Brain microvascular endothelial cell (primary cell): Measurements from ENCODE around the gene LDOC1.
"Not testable (repeated sequence)": the region's sequence is repeated elsewhere in the genome, so short reads cannot be mapped to it uniquely, and the experiment has no call there.

Experiments used
- DNase-seq: peaks from one replicate; pipeline ENCODE4 v3.0.0-alpha.2; 2020
- H3K27ac ChIP-seq: fragments of 250-450 bp; sonication (Bioruptor Pico); 2 replicates; pipeline ENCODE4 v1.5.1; 2020; ENCODE audit warnings: mild to moderate bottlenecking, moderate library complexity
- H3K27me3 ChIP-seq: fragments of 250-450 bp; sonication (Bioruptor Pico); replicated peaks from 2 replicates; pipeline ENCODE4 v1.5.1; 2020; ENCODE audit warnings: mild to moderate bottlenecking
- H3K36me3 ChIP-seq: fragments of 250-450 bp; sonication (Bioruptor Pico); replicated peaks from 2 replicates; pipeline ENCODE4 v1.5.1; 2020; ENCODE audit warnings: mild to moderate bottlenecking
- H3K4me3 ChIP-seq: 2 replicates; pipeline ENCODE4 v1.5.1; 2011; ENCODE audit warnings: low read depth, mild to moderate bottlenecking, control low read depth, low read length, moderate library complexity
- CTCF ChIP-seq: IDR thresholded peaks from 2 replicates; pipeline ENCODE4 v1.5.1; 2011; ENCODE audit warnings: low read depth, mild to moderate bottlenecking, moderate library complexity, low read length, control low read depth, inconsistent platforms; ENCODE audit errors: missing control alignments
- in situ Hi-C: cut with HindIII; loops from 2 replicates; pipeline ENCODE4 v1.10.0; 2017; ENCODE audit warnings: low sequenced_read_pairs, low pct_ligation_motif_present

LDOC1 gene

GRCh38 chrX:141185366-141185765, 8.4 kb upstream of the LDOC1 start:
- H3K27ac ChIP-seq: no peak overlapping the region
- TF ChIP-seq CTCF: no peak
- H3K36me3 ChIP-seq: no peaks in the 10 kb centered on the region
- H3K27me3 ChIP-seq: no peaks in the 10 kb centered on the region
- DNase-seq: no peak
- H3K4me3 ChIP-seq: no peak overlapping the region
- in situ Hi-C loops: no loop called here

GRCh38 chrX:141183000-141183399, 6.1 kb upstream of the LDOC1 start:
- no peak for TF ChIP-seq CTCF
- no peak overlapping the region for H3K4me3 ChIP-seq
- no peaks in the 10 kb centered on the region for H3K36me3 ChIP-seq
- H3K27me3 ChIP-seq: no peaks in the 10 kb centered on the region
- in situ Hi-C loops: no loop called here
- no peak for DNase-seq
- H3K27ac ChIP-seq: no peak overlapping the region

- Histone ChIP-seq H3K27ac (no peak overlapping the region), H3K36me3 (no peaks in the 10 kb centered on the region), H3K27me3 (no peaks in the 10 kb centered on the region), H3K4me3 (no peak overlapping the region)
- in situ Hi-C loops: no loop called here
- no peak for TF ChIP-seq CTCF
- no peak for DNase-seq
Measured at GRCh38 chrX:141180851-141181250, 3.9 kb upstream of the LDOC1 start.

- TF ChIP-seq CTCF: no peak
- no peak for DNase-seq
- in situ Hi-C loops: no loop called here
- Histone ChIP-seq H3K27me3 (no peaks in the 10 kb centered on the region), H3K4me3 (peak overlapping the region; percentile 68), H3K27ac (no peak overlapping the region), H3K36me3 (no peaks in the 10 kb centered on the region)
Measured at GRCh38 chrX:141175786-141176185, 1.1 kb downstream of the LDOC1 start.

- in situ Hi-C loops: no loop called here
- TF ChIP-seq CTCF: no peak
- Histone ChIP-seq H3K36me3 (no peaks in the 10 kb centered on the region), H3K27me3 (no peaks in the 10 kb centered on the region), H3K4me3 (no peak overlapping the region), H3K27ac (no peak overlapping the region)
- DNase-seq: no peak
Measured at GRCh38 chrX:141164406-141164805, 12.5 kb downstream of the LDOC1 start.

- no peak for DNase-seq
- Histone ChIP-seq H3K36me3 (no peaks in the 10 kb centered on the region), H3K27ac (no peak overlapping the region), H3K27me3 (no peaks in the 10 kb centered on the region), H3K4me3 (no peak overlapping the region)
- no peak for TF ChIP-seq CTCF
- in situ Hi-C loops: no loop called here
Measured at GRCh38 chrX:141158084-141158483, 18.8 kb downstream of the LDOC1 start.

- H3K27me3 ChIP-seq, H3K27ac ChIP-seq, DNase-seq, H3K36me3 ChIP-seq, in situ Hi-C loops, H3K4me3 ChIP-seq: not testable (repeated sequence)
Measured at GRCh38 chrX:141155231-141155630, 21.7 kb downstream of the LDOC1 start.
